Raji (cell line): ENCODE results near the gene FIG4.

Source experiments
- POLR2A ChIP-seq: IDR thresholded peaks from 2 replicates; pipeline ENCODE4 v1.6.1; 2011; ENCODE audit warnings: low read depth, low read length, control low read depth; ENCODE audit not compliant: insufficient read depth

Gene FIG4

GRCh38 chr6:109693111-109693510, 2.0 kb downstream of the FIG4 start:
- no peak for TF ChIP-seq POLR2A

- no peak for TF ChIP-seq POLR2A
These were observed 4.4 kb downstream of the FIG4 start for GRCh38 chr6:109695468-109695867.

GRCh38 chr6:109696355-109696754, 5.3 kb downstream of the FIG4 start:
- no peak for TF ChIP-seq POLR2A

- no peak for TF ChIP-seq POLR2A
These were observed 10.1 kb downstream of the FIG4 start for GRCh38 chr6:109701221-109701620.

GRCh38 chr6:109701774-109702173, 10.7 kb downstream of the FIG4 start:
- no peak for TF ChIP-seq POLR2A

- no peak for TF ChIP-seq POLR2A
These were observed 11.7 kb downstream of the FIG4 start for GRCh38 chr6:109702791-109703190.

GRCh38 chr6:109705258-109705657, 14.2 kb downstream of the FIG4 start:
- TF ChIP-seq POLR2A, result no peak

GRCh38 chr6:109706513-109706912, 15.4 kb downstream of the FIG4 start:
- TF ChIP-seq POLR2A, result no peak

GRCh38 chr6:109713097-109713496, 22.0 kb downstream of the FIG4 start:
- no peak for TF ChIP-seq POLR2A

- no peak for TF ChIP-seq POLR2A
These were observed 23.1 kb downstream of the FIG4 start for GRCh38 chr6:109714166-109714565.

- TF ChIP-seq POLR2A, result no peak
These were observed 23.5 kb downstream of the FIG4 start for GRCh38 chr6:109714611-109715010.

- no peak for TF ChIP-seq POLR2A
These were observed 24.5 kb downstream of the FIG4 start for GRCh38 chr6:109715616-109716015.

GRCh38 chr6:109717971-109718370, 26.9 kb downstream of the FIG4 start:
- no peak for TF ChIP-seq POLR2A

GRCh38 chr6:109718991-109719390, 27.9 kb downstream of the FIG4 start:
- TF ChIP-seq POLR2A, result no peak

GRCh38 chr6:109720311-109720710, 29.2 kb downstream of the FIG4 start:
- no peak for TF ChIP-seq POLR2A

GRCh38 chr6:109722011-109722410, 30.9 kb downstream of the FIG4 start:
- TF ChIP-seq POLR2A, result no peak

GRCh38 chr6:109722564-109723254, 31.6 kb downstream of the FIG4 start:
- no peak for TF ChIP-seq POLR2A
